Hepatocyte (in vitro differentiated cells): Measurements from ENCODE around the gene ADD2. TPM values are rescaled to one million over a fixed set of nuclear protein-coding genes. Genes with fewer than 3 reads are reported as not detected.

ENCODE experiments used
- DNase-seq: peaks from one replicate; pipeline ENCODE4 v3.0.0-alpha.2; 2016; ENCODE audit warnings: low spot score
- H2AFZ ChIP-seq: fragments of 200-600 bp; sonication (generic); 2 replicates; pipeline ENCODE4 v1.6.0; 2016; ENCODE audit warnings: antibody characterized with exemption, mild to moderate bottlenecking
- H3K27ac ChIP-seq: fragments of 200-600 bp; sonication (generic); 2 replicates; pipeline ENCODE4 v1.5.1; 2016; ENCODE audit warnings: mild to moderate bottlenecking
- H3K27me3 ChIP-seq: fragments of 200-600 bp; sonication (generic); 2 replicates; pipeline ENCODE4 v1.6.1; 2016
- H3K36me3 ChIP-seq: fragments of 200-600 bp; sonication (generic); replicated peaks from 2 replicates; pipeline ENCODE4 v1.5.1; 2016; ENCODE audit warnings: low read depth; ENCODE audit not compliant: insufficient read depth
- H3K4me1 ChIP-seq: fragments of 200-600 bp; sonication (generic); 2 replicates; pipeline ENCODE4 v1.5.1; 2016; ENCODE audit warnings: mild to moderate bottlenecking, moderate library complexity; ENCODE audit not compliant: insufficient read depth
- H3K4me2 ChIP-seq: fragments of 200-600 bp; sonication (generic); 2 replicates; pipeline ENCODE4 v1.6.0; 2016
- H3K4me3 ChIP-seq: fragments of 200-600 bp; sonication (generic); 2 replicates; pipeline ENCODE4 v1.5.1; 2016; ENCODE audit warnings: mild to moderate bottlenecking
- H3K79me2 ChIP-seq: fragments of 200-600 bp; sonication (generic); 2 replicates; pipeline ENCODE4 v1.6.0; 2017; ENCODE audit warnings: mild to moderate bottlenecking
- H3K9me2 ChIP-seq: fragments of 200-600 bp; sonication (generic); replicated peaks from 2 replicates; pipeline ENCODE4 v1.6.0; 2017; ENCODE audit warnings: mild to moderate bottlenecking; ENCODE audit not compliant: insufficient read depth
- H3K9me3 ChIP-seq: fragments of 200-600 bp; sonication (generic); 2 replicates; pipeline ENCODE4 v1.5.1; 2016; ENCODE audit warnings: low read depth, mild to moderate bottlenecking
- H4K20me1 ChIP-seq: fragments of 200-600 bp; sonication (generic); 2 replicates; pipeline ENCODE4 v1.6.0; 2016; ENCODE audit warnings: mild to moderate bottlenecking; ENCODE audit not compliant: insufficient read depth, poor library complexity, severe bottlenecking
- CTCF ChIP-seq: fragments of 200-600 bp; sonication (generic); IDR thresholded peaks from 2 replicates; pipeline ENCODE4 v1.5.1; 2016; ENCODE audit warnings: antibody characterized with exemption, mild to moderate bottlenecking; ENCODE audit not compliant: poor library complexity
- EZH2 ChIP-seq: fragments of 200-600 bp; sonication (generic); IDR thresholded peaks from 2 replicates; pipeline ENCODE4 v1.6.1; 2016; ENCODE audit warnings: antibody characterized with exemption, mild to moderate bottlenecking, borderline replicate concordance
- EZH2phosphoT487 ChIP-seq: fragments of 200-600 bp; sonication (generic); IDR thresholded peaks from one replicate; pipeline ENCODE4 v1.6.1; 2018; ENCODE audit warnings: antibody characterized with exemption, mild to moderate bottlenecking, low read depth, moderate library complexity; ENCODE audit not compliant: unreplicated experiment, severe bottlenecking
- WGBS: methylation state at CpG from one replicate; pipeline ENCODE4 v1.1.6; 2016; ENCODE audit warnings: low lambda C conversion rate; ENCODE audit errors: missing lambda C conversion rate; 5-methylcytosine and 5-hydroxymethylcytosine counted together
- polyA plus RNA-seq: library from polyadenylated mRNA; unstranded; fragments of >200 nt; fragmentation: Nextera tagmentation; extraction: Ambion mirVana; gene quantifications from 2 replicates; pipeline ENCODE4 v1.2.1, GENCODE V29; 2016
- total RNA-seq: library from RNA; depleted of rRNA; stranded (reverse); fragments of >200 nt; gene quantifications from 2 replicates; pipeline ENCODE4 v1.2.3, GENCODE V29; 2014

ADD2 gene
- total and polyA plus RNA-seq, 2 experiments from 2014 or later = 0.74 to 2.4 TPM

- no peak overlapping the region for H3K4me2 ChIP-seq
- no peak overlapping the region for H2AFZ ChIP-seq
- no peak overlapping the region for H3K27ac ChIP-seq
- no peak for TF ChIP-seq EZH2
- TF ChIP-seq EZH2phosphoT487 = no peak
- TF ChIP-seq CTCF = no peak
- no peaks in the 10 kb centered on the region for H3K9me3 ChIP-seq
- no peaks in the 10 kb centered on the region for H3K9me2 ChIP-seq
- H3K27me3 ChIP-seq = peaks cover 15% of the 10 kb centered on the region
- H3K4me1 ChIP-seq = no peaks in the 10 kb centered on the region
- WGBS = 27% methylated on average over 1 of the region's 1 CpG
- no peak overlapping the region for H3K4me3 ChIP-seq
- no peaks in the 10 kb centered on the region for H3K36me3 ChIP-seq
- no peaks in the 10 kb centered on the region for H4K20me1 ChIP-seq
- no peaks in the 10 kb centered on the region for H3K79me2 ChIP-seq
- no peak for DNase-seq
Observed at GRCh38 chr2:70748002-70748784, 19.8 kb downstream of the ADD2 start.

- Histone ChIP-seq H3K79me2 (no peaks in the 10 kb centered on the region), H3K36me3 (no peaks in the 10 kb centered on the region), H3K4me2 (no peak overlapping the region), H3K4me1 (no peaks in the 10 kb centered on the region), H3K9me3 (no peaks in the 10 kb centered on the region), H3K9me2 (no peaks in the 10 kb centered on the region), H3K27ac (no peak overlapping the region), H2AFZ (no peak overlapping the region), H4K20me1 (no peaks in the 10 kb centered on the region), H3K4me3 (no peak overlapping the region), H3K27me3 (peaks cover 15% of the 10 kb centered on the region)
- no peak for TF ChIP-seq CTCF
- no peak for TF ChIP-seq EZH2
- no peak for TF ChIP-seq EZH2phosphoT487
- no peak for DNase-seq
- WGBS = 81% methylated on average over 3 of the region's 3 CpGs
Observed at GRCh38 chr2:70747284-70747683, 20.7 kb downstream of the ADD2 start.

GRCh38 chr2:70746094-70746974 is 21.7 kb downstream of the ADD2 start:
- Histone ChIP-seq H4K20me1 (no peaks in the 10 kb centered on the region), H3K4me2 (no peak overlapping the region), H3K4me3 (no peak overlapping the region), H3K36me3 (no peaks in the 10 kb centered on the region), H3K9me2 (no peaks in the 10 kb centered on the region), H3K4me1 (no peaks in the 10 kb centered on the region), H3K27me3 (peaks cover 15% of the 10 kb centered on the region), H3K79me2 (no peaks in the 10 kb centered on the region), H3K9me3 (no peaks in the 10 kb centered on the region), H3K27ac (no peak overlapping the region), H2AFZ (no peak overlapping the region)
- 55% methylated on average over 5 of the region's 5 CpGs for WGBS
- TF ChIP-seq CTCF (no peak), EZH2 (no peak), EZH2phosphoT487 (no peak)
- DNase-seq = no peak
